ENCODE data around the gene ANLN. TPM values are rescaled to one million over a fixed set of nuclear protein-coding genes. Genes with fewer than 3 reads are reported as not detected.

Gene ANLN
- total and polyA plus RNA-seq, 7 donors = 0.11 to 2.4 (median 0.52) TPM

DNA sequence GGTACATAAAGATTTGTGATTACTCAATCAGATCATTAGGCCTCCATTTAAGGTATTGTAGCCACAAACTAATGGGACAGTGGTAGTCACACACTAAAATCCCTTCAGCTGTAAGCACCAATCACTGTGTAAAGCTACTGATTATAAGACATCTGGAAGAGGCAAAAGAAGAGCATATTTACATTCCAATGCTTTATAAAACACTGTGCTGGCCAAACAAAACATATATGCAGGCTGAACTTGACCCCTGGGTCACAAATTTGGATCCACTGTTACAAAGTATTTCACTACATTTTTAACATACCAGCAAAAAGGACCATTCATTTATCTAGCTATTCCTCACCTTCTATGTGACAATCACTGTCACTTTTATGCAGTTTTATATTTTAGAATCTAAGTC lies 41.4 kb upstream of the ANLN start:
- Histone ChIP-seq H3K4me1 (no peaks in the 10 kb centered on the region), H3K27ac (no peak overlapping the region), H3K27me3 (ENCODE audit: insufficient read depth in 3 of 3, low read length in 2 of 3) (no peaks in the 10 kb centered on the region), H3K36me3 (ENCODE audit: insufficient read depth in 1 of 2, low read depth in 1 of 2) (no peaks in the 10 kb centered on the region), H3K4me3 (no peak overlapping the region), H3K9me3 (no peaks in the 10 kb centered on the region)
- ATAC-seq = no peak
- intact Hi-C loops (cut with DNase I) = no loop called here
- TF ChIP-seq CTCF (IDR thresholded peaks at IDR 0.05) = no peak
- no peak for DNase-seq

DNA sequence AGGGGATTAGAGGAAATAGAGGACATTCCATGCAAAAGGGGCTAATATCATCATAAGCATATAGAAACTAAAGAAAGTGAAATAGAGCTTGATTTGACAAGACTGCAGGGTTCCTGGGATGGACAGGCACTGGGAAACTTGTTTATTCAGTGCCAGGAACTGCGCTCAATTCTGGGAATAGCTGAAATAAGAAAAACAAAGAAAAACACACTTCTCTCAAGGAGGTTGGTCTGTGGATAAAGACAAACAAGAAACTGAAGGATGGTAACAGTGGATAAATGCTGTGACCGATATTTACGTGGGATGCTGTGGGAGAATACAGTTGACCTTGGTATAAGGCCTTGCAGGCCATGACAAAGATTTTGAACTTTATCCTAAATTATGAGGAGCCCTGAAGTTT lies 40.9 kb upstream of the ANLN start:
- Histone ChIP-seq H3K4me3 (no peak overlapping the region), H3K27me3 (ENCODE audit: insufficient read depth in 3 of 3, low read length in 2 of 3) (no peaks in the 10 kb centered on the region), H3K9me3 (no peaks in the 10 kb centered on the region), H3K36me3 (ENCODE audit: insufficient read depth in 1 of 2, low read depth in 1 of 2) (no peaks in the 10 kb centered on the region), H3K4me1 (no peaks in the 10 kb centered on the region), H3K27ac (no peak overlapping the region)
- intact Hi-C loops (cut with DNase I) = no loop called here
- no peak for TF ChIP-seq CTCF (IDR thresholded peaks at IDR 0.05)
- ATAC-seq (no peak), DNase-seq (no peak)
- WGBS, 3 donors = 95 to 98% (median 96%) methylated on average over 3 of the region's 3 CpGs

DNA sequence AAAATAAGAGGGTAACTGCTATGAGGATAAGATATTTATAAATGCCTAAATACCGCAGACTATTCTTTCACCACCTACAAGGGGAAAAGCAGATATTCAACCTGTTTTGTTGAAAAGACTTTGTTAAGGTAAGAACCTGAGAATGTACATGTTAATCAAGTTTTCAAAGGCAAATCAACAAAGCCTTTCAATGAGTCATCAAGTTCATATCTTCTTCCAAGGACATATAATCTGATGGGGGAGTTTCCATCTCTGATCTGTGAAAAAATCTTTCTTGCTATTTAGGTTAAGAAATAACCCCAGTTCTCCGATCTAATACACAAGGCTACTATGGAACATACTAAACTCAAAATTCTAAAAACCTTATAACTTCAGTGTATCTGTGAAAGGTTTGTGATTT lies 40.0 kb upstream of the ANLN start:
- no peak for ATAC-seq
- Histone ChIP-seq H3K27ac (no peak overlapping the region), H3K9me3 (no peaks in the 10 kb centered on the region), H3K36me3 (ENCODE audit: insufficient read depth in 1 of 2, low read depth in 1 of 2) (no peaks in the 10 kb centered on the region), H3K4me1 (peaks cover 3% of the 10 kb centered on the region), H3K4me3 (no peak overlapping the region), H3K27me3 (ENCODE audit: insufficient read depth in 3 of 3, low read length in 2 of 3) (no peaks in the 10 kb centered on the region)
- WGBS, 3 donors = 96% methylated on average over 2 of the region's 2 CpGs
- no peak for DNase-seq
- intact Hi-C loops (cut with DNase I) = no loop called here
- TF ChIP-seq CTCF (IDR thresholded peaks at IDR 0.05) = no peak

DNA sequence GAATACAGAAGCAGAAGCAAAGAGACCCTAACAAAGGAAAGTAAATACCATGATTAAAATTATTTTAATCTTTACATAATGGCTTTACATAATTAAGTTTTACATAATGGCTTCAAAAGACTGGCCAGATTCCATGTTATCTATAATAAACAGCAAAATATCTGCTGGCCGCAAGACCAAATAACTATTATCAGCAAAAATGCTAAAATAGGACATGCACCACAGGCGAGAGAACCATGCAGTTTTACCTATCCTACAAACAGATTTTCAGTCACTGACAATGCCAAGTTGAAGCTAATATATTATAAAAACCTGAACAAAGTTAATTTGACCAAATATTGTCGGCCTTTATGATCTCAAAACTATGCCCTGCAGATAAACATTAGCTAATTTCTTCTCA lies 34.2 kb upstream of the ANLN start:
- ATAC-seq = no peak
- Histone ChIP-seq H3K27ac (no peak overlapping the region), H3K27me3 (ENCODE audit: insufficient read depth in 3 of 3, low read length in 2 of 3) (no peaks in the 10 kb centered on the region), H3K4me3 (no peak overlapping the region), H3K4me1 (peaks cover 4% of the 10 kb centered on the region), H3K36me3 (ENCODE audit: insufficient read depth in 1 of 2, low read depth in 1 of 2) (no peaks in the 10 kb centered on the region), H3K9me3 (no peaks in the 10 kb centered on the region)
- no peak for DNase-seq
- intact Hi-C loops (cut with DNase I) = no loop called here
- WGBS, 3 donors = 89 to 94% (median 91%) methylated on average over 3 of the region's 3 CpGs
- no peak for TF ChIP-seq CTCF (IDR thresholded peaks at IDR 0.05)

DNA sequence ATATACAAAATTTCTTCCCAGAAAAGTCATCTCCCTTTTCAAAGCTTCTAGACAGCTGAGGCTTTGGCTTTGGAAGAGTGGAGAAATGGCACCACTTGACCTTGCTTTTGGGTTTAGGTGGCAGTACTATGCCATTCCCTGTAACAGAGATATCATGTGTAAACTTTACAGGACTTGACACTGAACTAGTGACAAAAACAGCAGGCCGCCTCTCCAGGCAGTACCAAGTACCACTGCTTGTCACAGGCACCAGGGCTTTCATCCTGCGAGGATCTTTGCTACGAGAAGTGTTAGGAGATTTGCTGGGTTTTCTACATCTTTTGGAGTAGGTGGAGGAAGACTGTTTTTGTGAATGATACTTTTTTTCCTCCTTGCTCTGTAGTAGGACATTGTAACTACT lies 32.6 kb upstream of the ANLN start:
- TF ChIP-seq CTCF (IDR thresholded peaks at IDR 0.05) = no peak
- intact Hi-C loops (cut with DNase I) = no loop called here
- Histone ChIP-seq H3K9me3 (no peaks in the 10 kb centered on the region), H3K36me3 (ENCODE audit: insufficient read depth in 1 of 2, low read depth in 1 of 2) (no peaks in the 10 kb centered on the region), H3K27me3 (ENCODE audit: insufficient read depth in 3 of 3, low read length in 2 of 3) (no peaks in the 10 kb centered on the region), H3K4me3 (no peak overlapping the region), H3K27ac (no peak overlapping the region), H3K4me1 (peaks cover 4% of the 10 kb centered on the region)
- ATAC-seq = no peak
- WGBS, 3 donors = 92 to 94% (median 93%) methylated on average over 3 of the region's 3 CpGs
- no peak for DNase-seq

Data from psoas muscle (tissue), 8 donors.